ENCODE data around the gene SERPIND1. TPM values are rescaled to one million over a fixed set of nuclear protein-coding genes. Genes with fewer than 3 reads are reported as not detected.

Gene SERPIND1
- total RNA-seq, 2 donors from 2014 or later, result 0.32 TPM; not detected in 1

DNA sequence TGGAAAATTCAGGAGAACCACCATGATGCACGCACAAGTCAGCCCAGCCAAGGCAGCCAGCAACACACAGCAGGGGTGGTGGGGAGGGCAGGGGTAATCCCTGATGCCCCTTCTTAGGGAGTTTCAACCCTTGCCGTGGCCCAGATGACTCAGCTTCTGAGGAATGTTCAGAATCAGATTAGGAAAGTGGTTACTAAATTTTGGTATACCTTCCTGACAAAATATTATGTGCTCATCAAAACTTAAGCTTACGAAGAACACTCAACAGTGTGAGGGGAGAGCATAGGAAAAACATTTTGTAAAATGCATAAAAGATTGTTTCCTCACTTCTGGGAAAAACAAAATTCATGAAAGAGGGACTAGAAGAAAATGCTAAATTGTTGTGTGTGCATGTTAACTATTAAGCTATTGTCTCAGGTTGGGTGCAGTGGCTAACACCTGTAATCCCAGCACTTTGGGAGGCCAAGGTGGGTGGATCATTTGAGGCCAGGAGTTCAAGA, 32.1 kb downstream of the SERPIND1 start:
- Histone ChIP-seq H3K9me3 (no peaks in the 10 kb centered on the region), H3K27ac (no peak overlapping the region), H3K36me3 (peaks cover 26% of the 10 kb centered on the region), H3K27me3 (no peaks in the 10 kb centered on the region), H3K4me1 (no peaks in the 10 kb centered on the region), H3K9ac (ENCODE audit: low read depth in 2 of 2, low read length in 2 of 2) (no peak overlapping the region), H3K4me3 (no peak overlapping the region)
- TF ChIP-seq, protein P1, sequence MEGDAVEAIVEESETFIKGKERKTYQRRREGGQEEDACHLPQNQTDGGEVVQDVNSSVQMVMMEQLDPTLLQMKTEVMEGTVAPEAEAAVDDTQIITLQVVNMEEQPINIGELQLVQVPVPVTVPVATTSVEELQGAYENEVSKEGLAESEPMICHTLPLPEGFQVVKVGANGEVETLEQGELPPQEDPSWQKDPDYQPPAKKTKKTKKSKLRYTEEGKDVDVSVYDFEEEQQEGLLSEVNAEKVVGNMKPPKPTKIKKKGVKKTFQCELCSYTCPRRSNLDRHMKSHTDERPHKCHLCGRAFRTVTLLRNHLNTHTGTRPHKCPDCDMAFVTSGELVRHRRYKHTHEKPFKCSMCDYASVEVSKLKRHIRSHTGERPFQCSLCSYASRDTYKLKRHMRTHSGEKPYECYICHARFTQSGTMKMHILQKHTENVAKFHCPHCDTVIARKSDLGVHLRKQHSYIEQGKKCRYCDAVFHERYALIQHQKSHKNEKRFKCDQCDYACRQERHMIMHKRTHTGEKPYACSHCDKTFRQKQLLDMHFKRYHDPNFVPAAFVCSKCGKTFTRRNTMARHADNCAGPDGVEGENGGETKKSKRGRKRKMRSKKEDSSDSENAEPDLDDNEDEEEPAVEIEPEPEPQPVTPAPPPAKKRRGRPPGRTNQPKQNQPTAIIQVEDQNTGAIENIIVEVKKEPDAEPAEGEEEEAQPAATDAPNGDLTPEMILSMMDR (IDR thresholded peaks at IDR 0.05), result no peak
- DNase-seq, result no peak
- intact Hi-C loops (cut with DNase I), result no loop called here

DNA sequence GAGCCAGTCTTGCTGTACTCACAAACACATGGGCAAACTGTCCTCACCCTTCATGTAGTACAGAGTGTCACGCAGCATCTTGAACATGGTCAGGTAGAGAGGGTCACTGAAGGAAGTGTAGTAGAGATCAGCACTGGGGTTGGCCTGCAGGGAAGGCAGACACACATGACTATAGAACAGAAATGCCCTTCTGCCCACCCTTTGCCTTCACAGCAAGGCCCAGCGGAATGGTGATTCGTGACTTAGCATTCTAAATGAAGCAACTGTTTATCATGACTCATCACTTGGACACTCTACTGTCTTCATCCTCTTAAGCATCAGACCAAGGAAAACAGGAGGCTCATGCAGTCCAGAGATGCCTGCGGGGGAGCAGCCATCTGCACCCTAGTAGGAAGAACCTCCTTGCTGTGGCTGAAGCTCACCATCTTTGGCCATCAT, 33.4 kb downstream of the SERPIND1 start:
- TF ChIP-seq, protein P1 (IDR thresholded peaks at IDR 0.05), result no peak
- Histone ChIP-seq H3K9ac (ENCODE audit: low read depth in 2 of 2, low read length in 2 of 2) (no peak overlapping the region), H3K4me3 (no peak overlapping the region), H3K9me3 (no peaks in the 10 kb centered on the region), H3K27me3 (no peaks in the 10 kb centered on the region), H3K4me1 (no peaks in the 10 kb centered on the region), H3K27ac (no peak overlapping the region), H3K36me3 (peaks cover 23% of the 10 kb centered on the region)
- DNase-seq, result no peak
- intact Hi-C loops (cut with DNase I), result no loop called here

DNA sequence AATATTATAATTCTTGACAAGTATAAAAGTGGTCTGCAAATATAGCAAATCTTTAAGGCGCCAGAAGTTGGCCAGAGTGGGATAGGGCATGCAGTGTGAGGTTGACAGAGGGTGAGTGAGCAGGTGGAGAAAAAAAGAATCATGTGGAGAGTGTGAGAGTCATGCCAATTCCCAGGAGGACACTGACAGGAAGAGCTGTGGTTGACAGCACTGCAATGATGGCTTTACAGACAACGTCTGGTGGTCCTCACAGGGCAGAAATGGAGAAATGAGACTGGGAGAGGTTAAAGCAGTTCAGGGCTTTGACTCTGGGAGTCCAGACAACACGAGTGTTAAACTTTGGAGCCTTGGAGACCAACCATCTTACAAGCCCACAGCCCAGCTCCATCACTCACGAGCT, 34.9 kb downstream of the SERPIND1 start:
- intact Hi-C loops (cut with DNase I), result no loop called here
- no peaks in the 10 kb centered on the region for H3K9me3 ChIP-seq
- no peaks in the 10 kb centered on the region for H3K4me1 ChIP-seq
- no peak overlapping the region for H3K27ac ChIP-seq
- TF ChIP-seq, protein P1 (IDR thresholded peaks at IDR 0.05), result no peak
- H3K27me3 ChIP-seq, result no peaks in the 10 kb centered on the region
- no peak for DNase-seq
- H3K36me3 ChIP-seq, result peaks cover 13% of the 10 kb centered on the region
- H3K9ac ChIP-seq (ENCODE audit: low read depth in 2 of 2, low read length in 2 of 2), result no peak overlapping the region
- no peak overlapping the region for H3K4me3 ChIP-seq

DNA sequence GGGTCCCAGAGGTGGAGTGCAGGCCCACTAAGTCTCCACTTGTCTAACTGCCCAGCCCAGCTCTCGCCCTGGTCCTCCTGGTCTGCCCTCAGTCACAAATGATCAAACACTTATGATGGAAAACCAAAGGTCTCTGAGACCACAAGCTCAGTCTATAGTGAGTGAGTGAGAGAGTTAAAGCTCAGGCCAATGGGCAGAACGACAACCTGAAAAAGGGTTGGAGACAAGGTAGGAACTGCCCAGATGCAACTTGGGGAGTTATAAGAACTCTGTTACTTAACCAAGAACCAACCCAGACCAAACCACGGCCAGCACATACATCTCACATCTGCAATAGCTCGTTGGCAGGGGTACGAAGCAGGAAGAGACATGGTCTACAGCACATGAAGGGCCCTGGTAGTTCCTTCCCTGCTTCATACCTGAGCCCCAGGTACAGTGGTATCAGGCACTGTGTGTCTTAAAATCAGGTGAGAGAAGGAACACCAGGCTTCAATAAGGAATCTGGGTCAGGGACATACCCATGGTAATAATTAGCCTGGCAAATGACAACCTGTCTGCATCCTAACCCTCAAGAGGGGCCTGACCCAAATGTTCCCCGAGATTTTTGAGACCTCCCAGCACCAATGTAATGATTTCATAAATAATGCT, 35.7 kb downstream of the SERPIND1 start:
- Histone ChIP-seq H3K4me3 (no peak overlapping the region), H3K27ac (no peak overlapping the region), H3K4me1 (no peaks in the 10 kb centered on the region), H3K27me3 (no peaks in the 10 kb centered on the region), H3K36me3 (peaks cover 5% of the 10 kb centered on the region), H3K9ac (ENCODE audit: low read depth in 2 of 2, low read length in 2 of 2) (no peak overlapping the region), H3K9me3 (no peaks in the 10 kb centered on the region)
- TF ChIP-seq, protein P1 (IDR thresholded peaks at IDR 0.05), result no peak
- intact Hi-C loops (cut with DNase I), result no loop called here
- no peak for DNase-seq

DNA sequence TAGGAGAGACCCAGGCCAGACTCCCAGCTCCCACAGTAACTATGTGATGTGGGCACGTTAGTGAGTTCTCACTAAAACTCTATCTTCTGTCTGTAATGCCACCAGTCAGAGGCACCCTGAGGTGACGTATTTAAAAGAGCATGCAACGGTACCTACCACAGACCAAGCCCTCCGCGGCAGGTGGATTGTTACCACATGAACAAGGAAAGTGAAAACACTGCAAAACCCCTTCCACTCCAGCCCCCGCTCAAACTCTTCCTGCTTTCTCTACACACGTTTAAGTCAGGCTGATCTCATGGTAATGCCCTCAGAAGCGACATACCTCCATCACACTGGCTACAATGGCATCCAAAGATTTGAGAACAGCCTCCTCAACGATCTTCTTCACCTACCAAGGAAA, 36.7 kb downstream of the SERPIND1 start:
- DNase-seq, result no peak
- Histone ChIP-seq H3K36me3 (no peaks in the 10 kb centered on the region), H3K9ac (ENCODE audit: low read depth in 2 of 2, low read length in 2 of 2) (no peak overlapping the region), H3K4me3 (no peak overlapping the region), H3K27ac (no peak overlapping the region), H3K27me3 (no peaks in the 10 kb centered on the region), H3K9me3 (no peaks in the 10 kb centered on the region), H3K4me1 (no peaks in the 10 kb centered on the region)
- intact Hi-C loops (cut with DNase I), result no loop called here
- TF ChIP-seq, protein P1 (IDR thresholded peaks at IDR 0.05), result no peak

Data from colonic mucosa (tissue), 4 donors.